Measurements from ENCODE around the gene GPC6. TPM values are rescaled to one million over a fixed set of nuclear protein-coding genes. Genes with fewer than 3 reads are reported as not detected.

GPC6 gene
- total and polyA plus RNA-seq, 4 donors: 5.0 to 37.4 (median 18.9) TPM

- Histone ChIP-seq H3K36me3 (ENCODE audit: control insufficient read depth in 1 of 2, insufficient read depth in 2 of 2, low read length in 1 of 2) (peaks cover 0 to 1% of the 10 kb centered on the region in 2 donors), H3K27ac (ENCODE audit: low read depth in 1 of 2, low read length in 2 of 2) (no peak overlapping the region), H3K4me1 (ENCODE audit: control insufficient read depth in 1 of 2, insufficient read depth in 2 of 2, low read length in 2 of 2) (no peaks in the 10 kb centered on the region), H3K4me3 (ENCODE audit: low read length in 2 of 2) (no peak overlapping the region), H3K9me3 (ENCODE audit: control insufficient read depth, low read length) (peaks cover 2% of the 10 kb centered on the region), H3K27me3 (ENCODE audit: control insufficient read depth in 1 of 2, insufficient read depth in 2 of 2, low read length in 1 of 2) (no peaks in the 10 kb centered on the region)
- intact Hi-C loops (cut with DNase I): no loop called here
- DNase-seq: no peak
- no peak for ATAC-seq (ENCODE audit: low FRiP score)
- WGBS, 2 donors: 0 to 1% methylated on average over 1 of the region's 1 CpG
These were observed 483.1 kb downstream of the GPC6 start for GRCh38 chr13:93709506-93710244.

DNA sequence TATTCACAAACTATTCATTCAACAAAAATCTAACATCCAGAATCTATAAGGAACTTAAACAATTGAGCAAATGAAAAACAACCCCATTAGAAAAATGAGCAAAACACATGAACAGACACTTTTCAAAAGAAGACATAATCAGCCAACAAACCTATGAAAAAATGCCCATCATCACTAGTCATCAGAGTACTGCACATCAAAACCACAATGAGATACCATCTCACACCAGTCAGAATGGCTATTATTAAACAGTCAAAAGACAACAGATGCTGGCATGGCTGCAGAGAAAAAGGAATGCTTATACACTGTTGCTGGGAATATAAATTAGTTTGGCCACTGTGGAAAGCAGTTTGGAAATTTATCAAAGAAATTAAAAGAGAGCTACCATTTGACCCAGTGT is 487.6 kb downstream of the GPC6 start:
- no peak overlapping the region for H3K4me3 ChIP-seq (ENCODE audit: low read length in 2 of 2)
- intact Hi-C loops (cut with DNase I): no loop called here
- H3K27me3 ChIP-seq (ENCODE audit: control insufficient read depth in 1 of 2, insufficient read depth in 2 of 2, low read length in 1 of 2): no peaks in the 10 kb centered on the region
- H3K27ac ChIP-seq (ENCODE audit: low read depth in 1 of 2, low read length in 2 of 2): no peak overlapping the region
- no peaks in the 10 kb centered on the region for H3K4me1 ChIP-seq (ENCODE audit: control insufficient read depth in 1 of 2, insufficient read depth in 2 of 2, low read length in 2 of 2)
- ATAC-seq (ENCODE audit: low FRiP score): no peak
- peaks cover 2% of the 10 kb centered on the region for H3K9me3 ChIP-seq (ENCODE audit: control insufficient read depth, low read length)
- H3K36me3 ChIP-seq (ENCODE audit: control insufficient read depth in 1 of 2, insufficient read depth in 2 of 2, low read length in 1 of 2): peaks cover 0 to 1% of the 10 kb centered on the region in 2 donors
- no peak for DNase-seq

DNA sequence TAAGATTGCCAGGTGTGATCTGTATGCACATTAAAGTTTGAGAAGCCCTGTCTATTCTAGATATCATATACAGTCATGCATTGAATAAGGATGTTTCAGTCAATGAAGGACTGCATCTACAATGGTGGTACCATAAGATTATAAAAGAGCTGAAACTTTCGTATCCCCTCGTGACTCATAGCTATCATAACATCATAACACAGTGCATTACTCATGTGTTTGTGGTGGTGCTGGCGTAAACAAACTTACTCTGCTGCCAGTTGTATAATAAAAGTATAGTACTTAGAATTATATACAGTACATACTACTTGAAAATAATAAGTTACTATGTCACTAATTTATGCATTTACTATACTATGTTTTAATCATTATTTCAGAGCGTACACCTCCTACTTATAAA is 489.3 kb downstream of the GPC6 start:
- Histone ChIP-seq H3K4me3 (ENCODE audit: low read length in 2 of 2) (no peak overlapping the region), H3K36me3 (ENCODE audit: control insufficient read depth in 1 of 2, insufficient read depth in 2 of 2, low read length in 1 of 2) (peaks cover 0 to 1% of the 10 kb centered on the region in 2 donors), H3K9me3 (ENCODE audit: control insufficient read depth, low read length) (peaks cover 2% of the 10 kb centered on the region), H3K4me1 (ENCODE audit: control insufficient read depth in 1 of 2, insufficient read depth in 2 of 2, low read length in 2 of 2) (no peaks in the 10 kb centered on the region), H3K27me3 (ENCODE audit: control insufficient read depth in 1 of 2, insufficient read depth in 2 of 2, low read length in 1 of 2) (no peaks in the 10 kb centered on the region), H3K27ac (ENCODE audit: low read depth in 1 of 2, low read length in 2 of 2) (no peak overlapping the region)
- ATAC-seq (ENCODE audit: low FRiP score): no peak
- intact Hi-C loops (cut with DNase I): no loop called here
- 92 to 96% methylated on average over 4 of the region's 4 CpGs for WGBS, 2 donors
- DNase-seq: no peak

GRCh38 chr13:93716623-93717022 is 490.0 kb downstream of the GPC6 start:
- Histone ChIP-seq H3K36me3 (ENCODE audit: control insufficient read depth in 1 of 2, insufficient read depth in 2 of 2, low read length in 1 of 2) (peaks cover 0 to 1% of the 10 kb centered on the region in 2 donors), H3K27ac (ENCODE audit: low read depth in 1 of 2, low read length in 2 of 2) (no peak overlapping the region), H3K27me3 (ENCODE audit: control insufficient read depth in 1 of 2, insufficient read depth in 2 of 2, low read length in 1 of 2) (no peaks in the 10 kb centered on the region), H3K4me3 (ENCODE audit: low read length in 2 of 2) (no peak overlapping the region), H3K4me1 (ENCODE audit: control insufficient read depth in 1 of 2, insufficient read depth in 2 of 2, low read length in 2 of 2) (no peaks in the 10 kb centered on the region), H3K9me3 (ENCODE audit: control insufficient read depth, low read length) (peaks cover 2% of the 10 kb centered on the region)
- DNase-seq (no peak), ATAC-seq (ENCODE audit: low FRiP score) (no peak)
- intact Hi-C loops (cut with DNase I): no loop called here

- no peak overlapping the region for H3K27ac ChIP-seq (ENCODE audit: low read depth in 1 of 2, low read length in 2 of 2)
- intact Hi-C loops (cut with DNase I): no loop called here
- 48 to 56% methylated on average over 3 of the region's 3 CpGs for WGBS, 2 donors
- H3K9me3 ChIP-seq (ENCODE audit: control insufficient read depth, low read length): no peaks in the 10 kb centered on the region
- H3K36me3 ChIP-seq (ENCODE audit: control insufficient read depth in 1 of 2, insufficient read depth in 2 of 2, low read length in 1 of 2): no peaks in the 10 kb centered on the region
- ATAC-seq (ENCODE audit: low FRiP score) (no peak), DNase-seq (no peak)
- H3K4me1 ChIP-seq (ENCODE audit: control insufficient read depth in 1 of 2, insufficient read depth in 2 of 2, low read length in 2 of 2): no peaks in the 10 kb centered on the region
- no peaks in the 10 kb centered on the region for H3K27me3 ChIP-seq (ENCODE audit: control insufficient read depth in 1 of 2, insufficient read depth in 2 of 2, low read length in 1 of 2)
- no peak overlapping the region for H3K4me3 ChIP-seq (ENCODE audit: low read length in 2 of 2)
These were observed 494.9 kb downstream of the GPC6 start for GRCh38 chr13:93721483-93721882.

DNA sequence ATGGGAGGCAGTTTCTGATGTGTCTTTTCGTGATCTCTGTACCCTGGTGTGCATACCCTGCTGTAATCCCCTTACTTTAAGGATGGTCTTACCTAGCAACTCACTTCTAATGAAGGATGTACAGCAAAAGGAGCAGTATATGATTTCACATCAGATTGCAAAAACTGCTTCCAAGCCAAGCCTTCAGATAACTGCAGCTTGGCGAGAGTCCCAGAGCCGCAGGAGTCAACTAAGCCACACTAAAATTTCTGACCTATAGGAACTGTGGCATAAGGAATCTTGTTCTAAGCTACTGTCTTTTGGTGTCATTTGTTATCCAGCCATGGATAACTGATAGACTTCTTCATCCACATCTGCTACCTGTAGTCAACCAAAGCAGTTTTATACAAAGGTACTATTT is 496.7 kb downstream of the GPC6 start:
- no peak overlapping the region for H3K4me3 ChIP-seq (ENCODE audit: low read length in 2 of 2)
- H3K36me3 ChIP-seq (ENCODE audit: control insufficient read depth in 1 of 2, insufficient read depth in 2 of 2, low read length in 1 of 2): no peaks in the 10 kb centered on the region
- H3K9me3 ChIP-seq (ENCODE audit: control insufficient read depth, low read length): no peaks in the 10 kb centered on the region
- WGBS, 2 donors: 68 to 70% methylated on average over 3 of the region's 3 CpGs
- no peak for ATAC-seq (ENCODE audit: low FRiP score)
- no peaks in the 10 kb centered on the region for H3K27me3 ChIP-seq (ENCODE audit: control insufficient read depth in 1 of 2, insufficient read depth in 2 of 2, low read length in 1 of 2)
- DNase-seq: no peak
- intact Hi-C loops (cut with DNase I): no loop called here
- H3K4me1 ChIP-seq (ENCODE audit: control insufficient read depth in 1 of 2, insufficient read depth in 2 of 2, low read length in 2 of 2): no peaks in the 10 kb centered on the region
- no peak overlapping the region for H3K27ac ChIP-seq (ENCODE audit: low read depth in 1 of 2, low read length in 2 of 2)

DNA sequence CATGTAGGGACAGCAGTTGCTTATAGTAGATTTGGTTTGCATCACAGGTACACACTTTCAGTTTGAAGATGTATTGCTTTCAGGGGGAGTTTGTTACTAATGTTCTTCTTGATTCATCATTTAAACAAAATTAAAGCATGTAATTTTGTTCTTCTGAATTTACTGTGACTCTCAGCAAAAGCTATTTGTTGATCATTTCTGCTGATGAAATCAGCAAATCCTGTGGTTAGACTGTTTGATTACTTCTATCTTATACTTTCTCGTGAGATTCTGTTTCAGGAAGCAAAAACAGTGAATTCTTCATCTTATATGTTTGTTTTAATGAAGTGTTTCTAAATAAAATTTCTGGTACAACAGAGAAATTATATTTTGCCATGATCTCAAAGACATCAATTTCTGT is 497.6 kb downstream of the GPC6 start:
- DNase-seq (no peak), ATAC-seq (ENCODE audit: low FRiP score) (no peak)
- Histone ChIP-seq H3K27ac (ENCODE audit: low read depth in 1 of 2, low read length in 2 of 2) (no peak overlapping the region), H3K36me3 (ENCODE audit: control insufficient read depth in 1 of 2, insufficient read depth in 2 of 2, low read length in 1 of 2) (no peaks in the 10 kb centered on the region), H3K4me3 (ENCODE audit: low read length in 2 of 2) (no peak overlapping the region), H3K9me3 (ENCODE audit: control insufficient read depth, low read length) (no peaks in the 10 kb centered on the region), H3K4me1 (ENCODE audit: control insufficient read depth in 1 of 2, insufficient read depth in 2 of 2, low read length in 2 of 2) (no peaks in the 10 kb centered on the region), H3K27me3 (ENCODE audit: control insufficient read depth in 1 of 2, insufficient read depth in 2 of 2, low read length in 1 of 2) (no peaks in the 10 kb centered on the region)
- intact Hi-C loops (cut with DNase I): no loop called here
- 96 to 100% methylated on average over 1 of the region's 1 CpG for WGBS, 2 donors

DNA sequence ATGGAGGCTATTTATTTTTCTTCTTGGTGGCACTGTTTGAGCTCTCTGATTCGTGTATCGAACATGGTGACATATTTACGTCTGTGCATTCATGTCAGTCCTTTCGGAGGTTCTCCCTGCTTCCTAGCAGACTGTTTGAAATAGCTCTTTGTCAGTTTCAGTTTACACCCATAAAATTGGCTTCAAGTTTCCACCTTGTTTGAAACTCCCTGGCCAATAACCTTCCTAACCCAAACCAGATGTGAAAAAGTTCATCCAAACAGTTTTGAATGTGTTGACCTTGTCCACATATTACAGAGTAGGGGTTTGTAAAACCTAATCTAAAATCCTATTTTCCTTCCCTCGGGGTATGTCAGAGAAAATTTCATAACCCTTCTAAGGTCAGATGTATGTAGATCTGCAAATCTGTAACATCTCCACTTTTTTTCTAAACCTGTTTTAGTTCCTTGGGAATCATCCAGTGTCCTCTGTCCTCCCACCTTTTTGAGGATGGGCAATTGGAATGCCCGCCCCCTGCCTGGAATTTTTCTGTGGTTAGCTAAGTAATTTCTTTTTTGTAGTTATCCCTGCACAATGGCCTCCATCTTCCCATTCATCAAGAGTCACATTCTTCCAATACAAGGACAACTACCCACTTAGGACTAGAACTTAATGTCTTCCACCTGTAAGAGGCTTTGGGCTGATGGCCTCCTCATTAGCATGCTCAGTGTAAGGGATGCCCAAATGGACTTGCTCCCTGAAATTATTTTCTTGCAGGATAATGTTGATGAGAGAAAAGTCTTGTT is 499.8 kb downstream of the GPC6 start:
- no peaks in the 10 kb centered on the region for H3K36me3 ChIP-seq (ENCODE audit: control insufficient read depth in 1 of 2, insufficient read depth in 2 of 2, low read length in 1 of 2)
- no peak for DNase-seq
- H3K9me3 ChIP-seq (ENCODE audit: control insufficient read depth, low read length): no peaks in the 10 kb centered on the region
- no peak overlapping the region for H3K4me3 ChIP-seq (ENCODE audit: low read length in 2 of 2)
- intact Hi-C loops (cut with DNase I): no loop called here
- no peaks in the 10 kb centered on the region for H3K27me3 ChIP-seq (ENCODE audit: control insufficient read depth in 1 of 2, insufficient read depth in 2 of 2, low read length in 1 of 2)
- ATAC-seq (ENCODE audit: low FRiP score): no peak
- H3K27ac ChIP-seq (ENCODE audit: low read depth in 1 of 2, low read length in 2 of 2): no peak overlapping the region
- H3K4me1 ChIP-seq (ENCODE audit: control insufficient read depth in 1 of 2, insufficient read depth in 2 of 2, low read length in 2 of 2): peaks cover 2 to 3% of the 10 kb centered on the region in 2 donors
- 67 to 72% methylated on average over 6 of the region's 6 CpGs for WGBS, 2 donors
